Fibroblast of villous mesenchyme (primary cell): ENCODE measurements around the gene ATP8A2. TPM values are rescaled to one million over a fixed set of nuclear protein-coding genes. Genes with fewer than 3 reads are reported as not detected.
A peak's percentile ranks its signal among the peaks of the same experiment; 100 is the strongest.

ENCODE experiments used
- DNase-seq: peaks from one replicate; pipeline ENCODE4 v3.0.0-alpha.2; 2010; ENCODE audit warnings: low read depth
- H3K4me3 ChIP-seq: 2 replicates; pipeline ENCODE4 v1.5.1; 2011; ENCODE audit warnings: low read depth, mild to moderate bottlenecking, low read length
- total RNA-seq: library from RNA; depleted of rRNA; stranded (reverse); fragments of >200 nt; gene quantifications from 2 replicates; pipeline ENCODE4 v1.2.3, GENCODE V29; 2012
- TF ChIP-seq, protein P1 (sequence below): IDR thresholded peaks from 2 replicates; pipeline ENCODE4 v1.5.1; 2012; ENCODE audit warnings: low read depth, mild to moderate bottlenecking, low read length; ENCODE audit not compliant: insufficient read depth

The ATP8A2 gene
- total RNA-seq, 1 donor, result under 0.01 TPM

DNA sequence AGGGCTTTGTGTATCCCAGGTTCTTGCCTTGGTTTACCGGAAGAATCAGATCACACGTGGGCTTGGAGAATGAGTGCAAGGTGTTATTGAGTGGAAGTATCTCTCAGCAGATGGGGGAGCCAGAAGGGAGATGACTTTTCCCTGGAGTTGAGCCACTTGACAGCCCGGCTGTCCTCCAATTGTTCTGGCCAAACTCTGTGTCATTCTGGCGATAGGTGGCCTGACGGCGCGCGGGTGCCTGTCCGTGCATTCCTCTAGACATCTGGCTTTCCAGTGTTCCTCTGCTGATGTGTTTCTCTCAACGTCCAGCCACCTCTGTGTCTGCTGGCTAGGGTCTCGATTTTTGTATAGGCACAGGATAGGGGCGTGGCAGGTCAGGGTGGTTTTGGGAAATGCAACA is 498.2 kb downstream of the ATP8A2 start:
- DNase-seq, result no peak
- no peak overlapping the region for H3K4me3 ChIP-seq
- TF ChIP-seq, protein P1, sequence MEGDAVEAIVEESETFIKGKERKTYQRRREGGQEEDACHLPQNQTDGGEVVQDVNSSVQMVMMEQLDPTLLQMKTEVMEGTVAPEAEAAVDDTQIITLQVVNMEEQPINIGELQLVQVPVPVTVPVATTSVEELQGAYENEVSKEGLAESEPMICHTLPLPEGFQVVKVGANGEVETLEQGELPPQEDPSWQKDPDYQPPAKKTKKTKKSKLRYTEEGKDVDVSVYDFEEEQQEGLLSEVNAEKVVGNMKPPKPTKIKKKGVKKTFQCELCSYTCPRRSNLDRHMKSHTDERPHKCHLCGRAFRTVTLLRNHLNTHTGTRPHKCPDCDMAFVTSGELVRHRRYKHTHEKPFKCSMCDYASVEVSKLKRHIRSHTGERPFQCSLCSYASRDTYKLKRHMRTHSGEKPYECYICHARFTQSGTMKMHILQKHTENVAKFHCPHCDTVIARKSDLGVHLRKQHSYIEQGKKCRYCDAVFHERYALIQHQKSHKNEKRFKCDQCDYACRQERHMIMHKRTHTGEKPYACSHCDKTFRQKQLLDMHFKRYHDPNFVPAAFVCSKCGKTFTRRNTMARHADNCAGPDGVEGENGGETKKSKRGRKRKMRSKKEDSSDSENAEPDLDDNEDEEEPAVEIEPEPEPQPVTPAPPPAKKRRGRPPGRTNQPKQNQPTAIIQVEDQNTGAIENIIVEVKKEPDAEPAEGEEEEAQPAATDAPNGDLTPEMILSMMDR, result no peak

DNA sequence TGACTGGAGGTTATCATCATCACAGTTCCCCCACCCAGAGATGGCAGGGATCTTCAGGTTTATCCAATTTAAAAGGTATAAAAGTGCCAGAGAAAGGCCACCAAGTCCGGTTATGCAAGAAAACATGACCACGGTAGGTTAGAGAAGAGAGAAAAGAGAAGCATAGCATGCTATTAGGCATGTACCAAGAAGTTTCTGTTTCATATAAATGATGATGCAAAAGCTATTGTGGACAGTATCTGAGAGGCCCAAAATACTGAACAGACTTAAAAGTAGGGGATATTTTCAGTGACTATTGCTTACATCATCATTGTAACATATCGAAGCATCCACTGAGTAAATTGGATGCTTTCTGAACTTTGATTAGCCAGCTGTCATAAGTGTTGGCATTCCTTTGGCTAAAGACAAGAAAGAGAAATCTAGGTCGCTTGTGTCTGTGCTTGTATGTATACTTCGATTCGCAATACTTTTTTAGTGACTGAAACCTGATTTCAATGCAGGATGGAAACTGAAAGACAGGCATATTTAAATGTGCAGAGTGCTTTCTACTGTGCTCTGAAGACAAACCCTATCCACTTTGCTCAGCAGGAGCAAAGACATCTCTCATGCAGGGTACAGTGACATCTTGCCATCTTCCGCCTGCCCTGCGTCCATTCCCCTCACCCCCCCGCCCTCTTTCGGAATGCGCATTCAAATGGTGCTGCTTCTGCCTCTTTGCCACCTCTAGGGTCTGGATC is 499.8 kb downstream of the ATP8A2 start:
- no peak for DNase-seq
- TF ChIP-seq, protein P1, result no peak
- H3K4me3 ChIP-seq, result no peak overlapping the region

DNA sequence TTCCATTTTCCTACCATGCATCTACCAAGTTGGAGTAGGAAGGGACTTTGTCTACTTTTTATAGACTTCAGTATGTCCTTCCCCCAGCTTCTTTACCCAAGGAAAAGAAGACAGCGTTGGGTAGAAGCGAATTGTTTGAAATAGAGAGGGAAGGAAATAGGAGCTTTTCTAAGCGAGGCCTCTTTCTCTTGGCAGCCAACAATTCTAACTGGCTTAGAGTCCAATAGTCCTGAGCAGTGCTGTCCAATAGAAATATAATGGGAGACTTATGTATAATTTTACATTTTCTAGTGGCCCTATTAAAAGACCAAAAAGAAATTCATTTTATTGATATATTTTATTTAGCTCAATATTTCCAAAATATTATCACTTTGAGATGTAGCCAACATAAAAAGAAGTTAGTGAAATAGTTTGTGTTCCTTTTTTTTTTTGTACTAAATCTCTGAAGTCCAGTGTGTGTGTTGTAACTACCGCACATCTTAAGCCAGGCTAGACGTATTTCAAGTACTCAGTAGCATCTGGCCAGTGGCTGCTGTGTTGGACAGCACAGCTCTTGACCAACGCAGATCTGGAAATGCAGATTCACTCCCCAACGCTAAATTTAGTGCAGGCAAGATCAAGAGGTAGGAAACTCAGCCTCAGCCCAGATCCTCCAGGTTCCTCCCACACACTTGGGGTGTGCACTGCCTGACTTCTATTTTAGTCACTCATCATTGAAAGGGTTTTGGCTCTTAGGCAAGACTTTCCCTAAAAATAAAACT is 500.9 kb downstream of the ATP8A2 start:
- DNase-seq, result peak; percentile 1

DNA sequence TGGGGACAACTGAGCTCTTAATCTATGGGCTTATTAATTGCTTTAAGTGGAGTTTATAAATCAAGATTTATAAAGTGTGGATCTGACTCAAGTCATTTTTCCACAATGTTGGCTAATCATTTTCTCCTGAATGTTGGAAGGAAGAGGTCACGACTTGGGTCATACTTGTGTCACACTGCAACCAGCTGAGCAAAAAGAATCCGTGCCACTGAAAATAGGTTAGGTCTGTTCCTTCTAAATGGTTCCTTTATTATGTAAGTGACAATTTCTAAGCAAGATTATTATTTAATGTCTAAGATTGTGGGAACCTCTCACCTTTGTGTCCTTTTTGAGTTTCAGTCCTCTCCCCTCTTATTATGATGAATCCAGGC is 501.5 kb downstream of the ATP8A2 start:
- DNase-seq, result no peak
- no peak overlapping the region for H3K4me3 ChIP-seq
- TF ChIP-seq, protein P1, result no peak

More for the DNA sequence above, 500.9 kb downstream of the ATP8A2 start:
- no peak overlapping the region for H3K4me3 ChIP-seq
- TF ChIP-seq, protein P1, result no peak

DNA sequence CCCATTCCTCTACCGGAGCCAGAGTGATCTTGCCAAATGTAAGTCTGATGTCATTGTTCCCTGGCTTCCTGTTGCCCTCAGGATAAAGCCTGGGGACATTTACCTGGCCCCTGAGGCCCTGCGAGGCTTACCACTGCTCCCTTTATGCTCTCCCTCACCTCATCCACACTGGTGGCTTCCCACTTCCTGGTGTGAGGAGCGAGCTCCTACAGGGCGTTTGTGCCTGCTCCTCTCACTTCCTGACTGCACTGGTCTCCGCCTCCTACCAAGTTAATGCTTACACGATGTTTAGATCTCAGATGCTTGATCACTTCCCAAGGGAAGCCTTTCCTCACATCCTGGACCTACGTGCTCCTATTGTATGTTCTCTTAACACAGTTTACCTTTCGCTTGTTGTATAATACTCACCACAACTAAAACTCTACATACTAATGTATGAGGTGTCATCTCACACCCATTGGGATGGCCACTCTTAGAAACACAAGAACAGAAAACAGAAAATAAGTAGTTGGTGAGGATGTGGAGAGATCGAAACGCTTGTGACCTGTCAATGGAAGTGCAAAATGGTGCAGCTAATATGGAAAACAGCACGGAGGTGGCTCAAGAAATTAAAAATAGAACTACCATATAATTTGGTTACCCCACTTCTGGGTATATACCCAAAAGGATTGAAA is 502.4 kb downstream of the ATP8A2 start:
- H3K4me3 ChIP-seq, result no peak overlapping the region
- TF ChIP-seq, protein P1, result no peak
- DNase-seq, result no peak

DNA sequence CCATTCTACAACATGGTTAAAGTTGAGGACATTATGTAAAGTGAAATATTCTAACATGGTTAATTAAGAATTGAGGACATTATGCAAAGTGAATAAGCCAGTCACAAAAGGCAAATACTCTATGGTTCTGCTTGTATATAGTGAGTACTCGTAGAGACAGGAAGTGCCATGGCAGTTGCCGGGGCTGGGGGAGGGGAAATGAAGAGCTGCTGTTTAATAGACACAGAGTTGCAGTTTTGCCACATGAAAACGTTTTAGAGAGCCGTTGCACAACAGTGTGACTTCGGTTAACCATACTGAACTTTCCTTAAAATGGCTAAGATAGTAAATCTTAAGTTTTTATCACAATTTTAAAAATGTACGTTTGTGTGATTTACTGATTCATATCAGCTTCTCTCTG is 503.1 kb downstream of the ATP8A2 start:
- TF ChIP-seq, protein P1, result no peak
- no peak overlapping the region for H3K4me3 ChIP-seq
- no peak for DNase-seq
